OCI-LY7 (cell line): ENCODE measurements around the gene ADGRG3. TPM values are rescaled to one million over a fixed set of nuclear protein-coding genes. Genes with fewer than 3 reads are reported as not detected.

Experiments used
- BruUV-seq: library from RNA; stranded (reverse); fragments of 400-500 nt; replicated peaks from 2 replicates; lab custom pipeline; 2021; lab: Mats Ljungman, UMichigan
- CTCF ChIA-PET: fragments of 300-600 bp; sonication (Branson Sonifier 250); formaldehyde crosslinking; loops from one replicate; lab custom pipeline; 2022; ENCODE audit warnings: antibody characterized with exemption; ENCODE audit not compliant: unreplicated experiment; lab: Charles Lee
- POLR2A ChIA-PET: fragments of 300-600 bp; sonication (Branson Sonifier 250); formaldehyde crosslinking; loops from one replicate; lab custom pipeline; 2022; ENCODE audit warnings: antibody characterized with exemption; lab: Charles Lee
- DNase-seq: peaks from one replicate; pipeline ENCODE4 v3.0.0-alpha.2; 2015; ENCODE audit warnings: low spot score
- H2AFZ ChIP-seq: fragments of 200-600 bp; sonication (generic), shearing (Covaris generic); 2 replicates; pipeline ENCODE4 v1.6.1; 2014; ENCODE audit warnings: mild to moderate bottlenecking, antibody characterized with exemption, low read length, moderate library complexity
- H3K27ac ChIP-seq: fragments of 200-600 bp; sonication (generic); 2 replicates; pipeline ENCODE4 v1.5.1; 2014; ENCODE audit warnings: mixed run types, low read depth, mild to moderate bottlenecking, moderate library complexity, low read length, inconsistent platforms; ENCODE audit not compliant: poor library complexity, severe bottlenecking
- H3K36me3 ChIP-seq: fragments of 200-600 bp; sonication (generic); 2 replicates; pipeline ENCODE4 v1.6.1; 2014; ENCODE audit warnings: mild to moderate bottlenecking, antibody characterized with exemption, low read length, moderate library complexity, mixed read lengths; ENCODE audit not compliant: insufficient read depth
- H3K4me1 ChIP-seq: fragments of 200-600 bp; sonication (generic); 2 replicates; pipeline ENCODE4 v1.5.1; 2014; ENCODE audit warnings: mild to moderate bottlenecking, low read length; ENCODE audit not compliant: insufficient read depth, poor library complexity, severe bottlenecking
- H3K4me2 ChIP-seq: fragments of 200-600 bp; sonication (generic); 2 replicates; pipeline ENCODE4 v1.6.1; 2014; ENCODE audit warnings: mild to moderate bottlenecking, low read length
- H3K4me3 ChIP-seq: fragments of 200-600 bp; sonication (generic); 2 replicates; pipeline ENCODE4 v1.5.1; 2014; ENCODE audit warnings: mild to moderate bottlenecking, low read depth, low read length; ENCODE audit not compliant: poor library complexity, severe bottlenecking
- H3K79me2 ChIP-seq: fragments of 200-600 bp; sonication (generic); 2 replicates; pipeline ENCODE4 v1.6.1; 2016; ENCODE audit warnings: low read depth, mild to moderate bottlenecking, low read length, moderate library complexity, mixed read lengths; ENCODE audit not compliant: insufficient read depth
- H3K9me2 ChIP-seq: fragments of 200-600 bp; sonication (generic); 2 replicates; pipeline ENCODE4 v1.6.1; 2016; ENCODE audit warnings: mild to moderate bottlenecking, low read length, mixed read lengths; ENCODE audit not compliant: insufficient read depth
- H3K9me3 ChIP-seq: fragments of 200-600 bp; sonication (generic); 2 replicates; pipeline ENCODE4 v1.6.1; 2014; ENCODE audit warnings: mild to moderate bottlenecking, mixed run types, low read length, mixed read lengths
- H4K20me1 ChIP-seq: fragments of 200-600 bp; sonication (generic); 2 replicates; pipeline ENCODE4 v1.6.1; 2014; ENCODE audit warnings: mild to moderate bottlenecking, antibody characterized with exemption, low read length, moderate library complexity, mixed read lengths; ENCODE audit not compliant: insufficient read depth
- EZH2phosphoT487 ChIP-seq: fragments of 200-600 bp; sonication (generic); IDR thresholded peaks from 2 replicates; pipeline ENCODE4 v1.6.1; 2018; ENCODE audit warnings: low read depth, borderline replicate concordance, mild to moderate bottlenecking, mixed run types, antibody characterized with exemption, low read length, moderate library complexity, mixed read lengths
- intact Hi-C: fragments of 100-400 bp; cut with micrococcal nuclease; formaldehyde crosslinking; loops from one replicate; pipeline ENCODE4 v1.10.0; 2022; ENCODE audit not compliant: unreplicated experiment
- total RNA-seq, 2 experiments: library from RNA; depleted of rRNA in 1 of 2; stranded (reverse); fragments of >200 nt in 1 of 2; shearing (Covaris generic) in 1 of 2; gene quantifications; 2 replicates each; pipeline ENCODE4 v1.2.3, GENCODE V29; 2014 to 2022
- TF ChIP-seq, protein P1 (sequence below): fragments of 200-600 bp; sonication (generic); conservative IDR thresholded peaks from 2 replicates; pipeline ENCODE4 v1.5.1; 2014; ENCODE audit warnings: mild to moderate bottlenecking, antibody characterized with exemption, low read length, moderate library complexity, mixed read lengths

Gene ADGRG3
- total RNA-seq, 2 experiments from 2014 or later: not detected

DNA sequence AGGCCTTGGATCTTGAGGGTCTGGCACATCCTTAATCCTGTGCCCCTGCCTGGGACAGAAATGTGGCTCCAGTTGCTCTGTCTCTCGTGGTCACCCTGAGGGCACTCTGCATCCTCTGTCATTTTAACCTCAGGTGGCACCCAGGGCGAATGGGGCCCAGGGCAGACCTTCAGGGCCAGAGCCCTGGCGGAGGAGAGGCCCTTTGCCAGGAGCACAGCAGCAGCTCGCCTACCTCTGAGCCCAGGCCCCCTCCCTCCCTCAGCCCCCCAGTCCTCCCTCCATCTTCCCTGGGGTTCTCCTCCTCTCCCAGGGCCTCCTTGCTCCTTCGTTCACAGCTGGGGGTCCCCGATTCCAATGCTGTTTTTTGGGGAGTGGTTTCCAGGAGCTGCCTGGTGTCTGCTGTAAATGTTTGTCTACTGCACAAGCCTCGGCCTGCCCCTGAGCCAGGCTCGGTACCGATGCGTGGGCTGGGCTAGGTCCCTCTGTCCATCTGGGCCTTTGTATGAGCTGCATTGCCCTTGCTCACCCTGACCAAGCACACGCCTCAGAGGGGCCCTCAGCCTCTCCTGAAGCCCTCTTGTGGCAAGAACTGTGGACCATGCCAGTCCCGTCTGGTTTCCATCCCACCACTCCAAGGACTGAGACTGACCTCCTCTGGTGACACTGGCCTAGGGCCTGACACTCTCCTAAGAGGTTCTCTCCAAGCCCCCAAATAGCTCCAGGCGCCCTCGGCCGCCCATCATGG lies 4.0 kb upstream of the ADGRG3 start:
- ChIA-PET CTCF (no interaction called here), POLR2A (interaction anchor here (0.7 kb wide), 1 partner anchor 63 kb away, joined by 3 read pairs; no protein-coding TSS in a partner anchor)
- intact Hi-C loops: no loop called here
- TF ChIP-seq, protein P1, sequence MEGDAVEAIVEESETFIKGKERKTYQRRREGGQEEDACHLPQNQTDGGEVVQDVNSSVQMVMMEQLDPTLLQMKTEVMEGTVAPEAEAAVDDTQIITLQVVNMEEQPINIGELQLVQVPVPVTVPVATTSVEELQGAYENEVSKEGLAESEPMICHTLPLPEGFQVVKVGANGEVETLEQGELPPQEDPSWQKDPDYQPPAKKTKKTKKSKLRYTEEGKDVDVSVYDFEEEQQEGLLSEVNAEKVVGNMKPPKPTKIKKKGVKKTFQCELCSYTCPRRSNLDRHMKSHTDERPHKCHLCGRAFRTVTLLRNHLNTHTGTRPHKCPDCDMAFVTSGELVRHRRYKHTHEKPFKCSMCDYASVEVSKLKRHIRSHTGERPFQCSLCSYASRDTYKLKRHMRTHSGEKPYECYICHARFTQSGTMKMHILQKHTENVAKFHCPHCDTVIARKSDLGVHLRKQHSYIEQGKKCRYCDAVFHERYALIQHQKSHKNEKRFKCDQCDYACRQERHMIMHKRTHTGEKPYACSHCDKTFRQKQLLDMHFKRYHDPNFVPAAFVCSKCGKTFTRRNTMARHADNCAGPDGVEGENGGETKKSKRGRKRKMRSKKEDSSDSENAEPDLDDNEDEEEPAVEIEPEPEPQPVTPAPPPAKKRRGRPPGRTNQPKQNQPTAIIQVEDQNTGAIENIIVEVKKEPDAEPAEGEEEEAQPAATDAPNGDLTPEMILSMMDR: no peak
- TF ChIP-seq EZH2phosphoT487: no peak
- no peaks in the 10 kb centered on the region for H4K20me1 ChIP-seq
- no peaks in the 10 kb centered on the region for H3K4me1 ChIP-seq
- no peak overlapping the region for H3K4me3 ChIP-seq
- no peak for DNase-seq
- H3K4me2 ChIP-seq: no peak overlapping the region
- H3K9me3 ChIP-seq: no peaks in the 10 kb centered on the region
- H3K79me2 ChIP-seq: no peaks in the 10 kb centered on the region
- H3K36me3 ChIP-seq: no peaks in the 10 kb centered on the region
- H3K27ac ChIP-seq: no peak overlapping the region
- no peak overlapping the region for H2AFZ ChIP-seq
- BruUV-seq: no TSS peak
- no peaks in the 10 kb centered on the region for H3K9me2 ChIP-seq

DNA sequence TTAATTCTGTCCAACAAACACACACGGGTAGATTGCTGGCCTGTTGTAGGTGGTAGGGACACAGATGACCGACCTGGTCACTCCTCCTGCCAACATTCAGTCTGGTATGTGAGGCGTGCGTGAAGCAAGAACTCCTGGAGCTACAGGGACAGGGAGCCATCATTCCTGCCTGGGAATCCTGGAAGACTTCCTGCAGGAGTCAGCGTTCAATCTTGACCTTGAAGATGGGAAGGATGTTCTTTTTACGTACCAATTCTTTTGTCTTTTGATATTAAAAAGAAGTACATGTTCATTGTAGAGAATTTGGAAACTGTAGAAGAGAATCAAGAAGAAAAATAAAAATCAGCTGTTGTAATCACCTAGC lies 3.5 kb upstream of the ADGRG3 start:
- ChIA-PET CTCF (no interaction called here), POLR2A (interaction anchor here (0.7 kb wide), 1 partner anchor 63 kb away, joined by 3 read pairs; no protein-coding TSS in a partner anchor)
- no TSS peak for BruUV-seq
- no peaks in the 10 kb centered on the region for H3K9me3 ChIP-seq
- no peaks in the 10 kb centered on the region for H3K4me1 ChIP-seq
- DNase-seq: no peak
- no peak for TF ChIP-seq EZH2phosphoT487
- TF ChIP-seq, protein P1: no peak
- no peak overlapping the region for H3K27ac ChIP-seq
- no peak overlapping the region for H3K4me2 ChIP-seq
- no peaks in the 10 kb centered on the region for H3K36me3 ChIP-seq
- no peaks in the 10 kb centered on the region for H3K79me2 ChIP-seq
- no peaks in the 10 kb centered on the region for H3K9me2 ChIP-seq
- H2AFZ ChIP-seq: no peak overlapping the region
- no peak overlapping the region for H3K4me3 ChIP-seq
- intact Hi-C loops: no loop called here
- H4K20me1 ChIP-seq: no peaks in the 10 kb centered on the region

DNA sequence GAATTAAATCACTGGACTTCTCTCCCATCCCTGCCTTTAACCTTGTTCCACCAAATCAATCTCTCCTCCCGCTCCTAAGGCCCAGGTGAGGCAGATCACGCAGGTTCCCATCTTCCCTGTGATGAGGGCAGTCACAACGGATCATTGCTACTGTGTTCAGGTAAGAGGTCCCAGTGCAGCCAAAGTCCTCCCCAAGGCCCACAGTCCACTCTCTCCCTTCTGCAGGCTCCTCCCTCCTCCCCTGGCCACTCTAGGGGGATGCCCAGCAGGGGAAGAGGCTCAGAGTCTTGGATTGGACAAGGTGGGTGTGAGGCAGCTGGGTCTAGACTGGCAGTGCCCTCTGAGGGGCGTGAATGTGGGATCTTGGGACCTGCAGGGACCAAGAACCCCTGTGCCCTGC lies 2.6 kb upstream of the ADGRG3 start:
- H3K9me3 ChIP-seq: no peaks in the 10 kb centered on the region
- H4K20me1 ChIP-seq: no peaks in the 10 kb centered on the region
- H3K27ac ChIP-seq: no peak overlapping the region
- no peak for TF ChIP-seq EZH2phosphoT487
- TF ChIP-seq, protein P1: no peak
- H3K9me2 ChIP-seq: no peaks in the 10 kb centered on the region
- no peaks in the 10 kb centered on the region for H3K4me1 ChIP-seq
- no peak overlapping the region for H2AFZ ChIP-seq
- intact Hi-C loops: no loop called here
- no peak overlapping the region for H3K4me2 ChIP-seq
- no peak for DNase-seq
- BruUV-seq: no TSS peak
- H3K36me3 ChIP-seq: no peaks in the 10 kb centered on the region
- H3K4me3 ChIP-seq: no peak overlapping the region
- CTCF ChIA-PET: no interaction called here
- POLR2A ChIA-PET: no interaction called here
- H3K79me2 ChIP-seq: no peaks in the 10 kb centered on the region
